DMS53 treated with DMSO at 0.1 percent for 48 hours (cell line): ENCODE data around the gene NEDD9.
A peak's percentile ranks its signal among the peaks of the same experiment; 100 is the strongest.

Experiments used
- DNase-seq: peaks from one replicate; lab custom pipeline; 2025; ENCODE audit not compliant: unreplicated experiment; lab: John Stamatoyannopoulos, UW

NEDD9 gene

DNA sequence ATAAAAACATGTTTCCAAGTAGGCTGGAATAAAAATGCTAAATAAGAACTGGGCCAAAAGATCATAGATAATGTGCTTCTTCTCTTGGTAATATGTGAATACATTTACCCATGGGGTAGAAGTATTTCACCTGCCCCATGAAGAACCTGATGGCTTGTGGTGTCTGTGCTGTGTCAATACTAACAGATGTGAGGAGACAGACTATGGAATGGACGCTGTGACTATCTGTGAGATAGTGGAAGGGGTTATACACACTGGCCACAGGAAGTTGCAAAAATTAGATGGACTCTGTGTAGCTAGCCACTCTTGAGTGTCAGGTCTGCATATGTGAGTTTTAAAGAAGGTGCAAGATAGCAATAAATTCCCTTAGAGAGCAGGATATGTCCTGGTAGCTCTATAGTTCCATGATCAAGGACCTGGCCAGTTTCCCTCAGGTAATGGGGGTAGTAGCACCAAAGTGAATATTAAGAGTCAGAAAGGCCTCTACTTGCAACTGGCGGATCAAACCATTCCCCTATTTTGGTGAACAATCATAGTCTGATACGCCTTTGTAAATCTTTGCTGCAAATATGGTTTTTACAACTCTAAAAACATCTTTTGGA lies 48.6 kb downstream of the NEDD9 start:
- DNase-seq: no peak

DNA sequence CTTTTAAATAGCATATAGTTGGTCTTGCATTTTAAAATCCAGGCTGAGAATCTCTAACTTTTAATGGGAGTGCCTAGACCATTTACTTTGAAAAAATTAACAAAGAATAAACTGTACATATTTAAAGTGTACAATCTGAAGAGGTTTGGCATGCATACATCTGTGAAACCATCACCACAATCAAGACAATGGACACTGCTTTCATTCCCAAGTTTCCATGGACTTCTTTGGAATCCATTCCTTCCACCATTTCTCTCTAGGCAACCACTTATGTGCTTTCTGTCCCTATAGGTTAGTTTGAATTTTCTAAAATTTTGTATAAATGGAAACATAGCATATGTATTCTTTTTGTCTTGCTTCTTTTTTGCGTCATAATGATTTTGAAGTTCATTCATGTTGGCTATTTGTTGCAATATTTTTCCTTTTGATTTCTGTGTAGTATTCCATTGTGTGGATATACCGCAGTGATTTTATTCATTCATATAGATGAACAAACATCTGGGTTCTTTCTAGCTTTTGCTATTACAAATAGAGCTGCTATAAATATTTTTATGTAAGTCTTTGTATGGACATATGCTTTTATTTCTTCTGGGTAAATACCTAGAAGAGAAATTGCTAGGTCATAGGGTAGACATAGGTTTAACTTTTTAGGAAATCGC lies 50.9 kb downstream of the NEDD9 start:
- DNase-seq: no peak

DNA sequence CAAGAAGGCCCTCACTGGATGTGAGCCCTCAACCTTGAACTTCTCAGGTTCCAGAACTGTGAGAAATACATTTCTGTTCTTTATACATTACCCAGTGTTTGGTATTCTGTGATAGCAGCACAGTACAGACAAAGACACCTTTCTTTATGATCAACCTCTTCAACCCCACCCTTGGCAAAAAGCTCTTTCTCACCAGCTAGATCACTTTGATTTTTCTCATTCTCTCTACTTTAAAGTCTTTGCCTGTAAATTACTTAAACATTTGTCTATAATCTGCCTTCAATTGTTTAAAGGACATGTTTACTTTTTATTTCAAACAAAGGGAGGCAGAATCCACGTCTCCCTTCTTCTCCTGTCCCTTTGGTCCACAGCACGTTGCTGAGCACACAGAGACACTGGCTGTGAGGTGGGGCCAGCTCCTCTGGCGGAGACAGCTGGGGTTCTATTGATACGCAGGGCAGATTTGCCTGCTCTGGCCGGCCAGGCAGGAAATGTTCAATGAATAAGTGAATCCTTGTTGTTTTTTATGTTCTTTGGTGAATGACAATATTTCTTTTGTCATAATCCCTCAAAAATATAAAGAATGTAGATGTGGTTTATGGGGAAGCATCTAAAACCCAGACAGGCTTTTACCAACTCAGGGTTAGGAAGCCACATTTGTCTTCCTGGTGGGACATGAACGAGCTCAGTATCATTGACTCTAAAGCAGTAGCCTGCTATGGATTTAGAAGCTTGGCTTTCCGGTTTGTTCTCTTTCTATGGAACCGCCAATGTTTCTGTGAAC lies 52.9 kb downstream of the NEDD9 start:
- no peak for DNase-seq

DNA sequence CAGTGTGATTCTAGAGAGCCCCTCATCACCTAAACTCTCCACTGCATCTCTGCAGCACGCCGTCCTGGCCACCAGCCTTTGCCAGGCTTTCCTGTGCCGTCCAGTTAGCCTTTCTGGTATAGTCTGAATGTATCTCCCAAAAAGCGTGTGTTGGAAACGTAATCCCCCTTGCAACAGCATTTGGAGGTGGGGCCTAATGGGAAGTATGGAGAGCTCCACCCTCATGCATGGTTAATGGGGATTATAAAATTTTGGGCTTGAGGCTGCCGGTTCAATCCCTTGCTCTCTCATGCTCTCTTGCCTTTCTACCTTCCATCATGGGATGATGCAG lies 53.4 kb downstream of the NEDD9 start:
- no peak for DNase-seq

DNA sequence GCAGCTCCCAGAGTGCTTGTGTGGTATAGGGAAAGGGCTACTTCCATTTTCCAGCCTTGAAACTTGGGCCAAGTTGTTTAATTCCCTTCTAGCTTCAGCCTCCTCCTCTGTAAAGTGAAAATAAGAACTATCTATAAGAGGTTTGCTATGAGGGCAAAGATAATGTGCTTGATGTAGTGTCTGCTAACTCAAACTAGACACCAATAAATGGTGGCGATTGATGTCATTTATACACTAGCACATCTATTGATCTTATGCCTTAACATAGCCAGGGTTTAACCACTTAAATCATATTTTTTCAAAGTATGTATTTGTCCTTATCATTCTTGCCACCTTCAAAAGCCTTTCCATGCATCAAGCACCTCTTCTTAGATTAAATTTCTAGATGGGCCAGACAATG lies 55.2 kb downstream of the NEDD9 start:
- DNase-seq: no peak

DNA sequence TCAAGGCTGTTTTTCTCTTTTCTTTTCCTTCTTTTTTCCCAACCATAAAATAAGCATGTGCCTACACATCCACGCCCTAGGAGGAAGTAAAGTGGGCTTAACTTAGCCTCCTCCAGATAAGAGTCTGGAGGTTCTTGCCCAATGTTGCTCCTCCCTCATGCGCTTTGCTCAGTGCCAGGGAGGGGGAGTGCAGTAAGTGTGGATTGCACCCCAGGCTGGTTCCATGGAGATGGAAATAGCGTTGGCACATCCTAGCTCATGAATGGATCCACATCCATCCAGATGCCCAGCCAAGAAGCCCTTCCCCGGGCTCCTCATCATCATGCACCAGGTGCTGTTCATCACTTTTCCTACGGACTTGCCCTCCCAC lies 58.2 kb downstream of the NEDD9 start:
- DNase-seq: no peak

DNA sequence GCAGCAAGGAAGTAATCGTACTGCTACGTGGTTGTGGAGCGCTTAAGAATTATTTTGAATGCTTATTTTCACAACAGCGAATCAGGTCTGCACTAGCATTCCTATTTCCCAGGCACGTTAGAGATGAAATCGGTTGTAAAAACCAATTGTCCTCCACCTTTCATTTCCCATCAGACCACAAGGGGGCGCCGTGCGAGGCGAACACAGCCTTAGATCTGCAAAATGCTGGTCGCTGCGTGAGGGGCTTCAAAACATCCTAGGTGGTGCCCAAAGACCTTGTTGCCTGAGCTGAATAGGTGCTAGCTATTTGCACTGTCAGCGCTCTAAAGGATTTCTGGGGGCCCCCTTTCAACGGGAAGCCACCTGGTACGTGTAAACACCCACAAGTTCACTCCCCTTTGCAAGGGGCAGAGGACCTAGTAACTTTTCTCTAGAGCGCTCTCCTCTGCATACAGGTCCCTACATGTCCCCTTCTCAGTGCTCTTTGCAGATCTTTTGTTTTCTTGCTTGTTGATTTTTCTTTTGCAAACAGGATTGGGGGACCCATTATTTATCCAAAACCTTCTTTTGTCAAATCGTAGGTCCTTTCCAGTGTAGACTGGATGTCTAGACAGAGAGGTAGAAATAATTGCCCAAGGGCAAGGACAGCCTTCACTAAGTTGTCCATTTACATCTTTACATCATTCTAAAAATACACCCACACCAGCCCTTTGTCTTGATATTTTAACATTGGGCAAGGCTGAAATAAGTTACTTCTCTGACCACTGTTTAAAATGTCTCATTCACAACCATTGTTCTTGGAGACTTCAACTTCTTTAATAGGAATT lies 59.8 kb downstream of the NEDD9 start:
- DNase-seq: peak; percentile 46

DNA sequence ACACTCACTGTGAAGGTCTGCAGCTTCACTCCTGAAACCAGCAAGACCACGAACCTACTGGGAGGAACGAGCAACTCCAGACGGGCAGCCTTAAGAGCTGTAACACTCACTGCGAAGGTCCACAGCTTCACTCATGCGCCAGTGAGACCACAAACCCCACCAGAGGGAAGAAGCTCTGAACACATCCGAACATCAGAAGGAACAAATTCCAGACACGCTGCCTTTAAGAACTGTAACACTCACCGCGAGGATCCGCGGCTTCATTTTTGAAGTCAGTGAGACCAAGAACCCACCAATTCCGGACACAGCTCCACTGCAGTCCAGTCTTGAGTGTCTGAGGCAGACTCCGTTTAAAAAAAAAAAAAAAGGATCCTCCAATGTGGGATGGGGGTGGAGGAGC lies 60.5 kb downstream of the NEDD9 start:
- DNase-seq: no peak

DNA sequence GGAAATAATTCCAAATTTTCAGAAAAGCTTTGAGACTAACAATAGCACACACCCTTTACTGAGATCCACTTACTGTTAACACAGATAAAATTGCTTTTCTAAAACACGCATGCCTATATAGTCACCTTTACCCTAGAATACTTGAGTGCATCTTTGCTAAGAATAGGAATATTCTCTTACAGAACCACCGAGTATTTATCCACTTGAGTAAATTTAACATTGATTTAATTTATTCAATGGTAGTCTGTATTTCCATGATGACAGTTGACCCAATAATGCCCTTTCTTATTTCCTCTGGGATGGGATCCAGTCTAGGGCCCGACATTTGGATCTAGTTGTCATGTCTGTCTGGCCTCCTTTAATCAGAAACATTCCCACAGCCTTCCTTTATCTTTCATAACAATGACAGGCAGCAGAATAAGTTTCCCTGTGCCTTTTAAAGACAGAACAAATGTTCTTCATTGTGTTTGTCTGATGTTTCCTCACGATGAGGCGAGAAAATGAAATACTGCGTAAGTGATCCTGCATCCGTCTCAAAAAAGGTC lies 64.3 kb downstream of the NEDD9 start:
- DNase-seq: no peak

DNA sequence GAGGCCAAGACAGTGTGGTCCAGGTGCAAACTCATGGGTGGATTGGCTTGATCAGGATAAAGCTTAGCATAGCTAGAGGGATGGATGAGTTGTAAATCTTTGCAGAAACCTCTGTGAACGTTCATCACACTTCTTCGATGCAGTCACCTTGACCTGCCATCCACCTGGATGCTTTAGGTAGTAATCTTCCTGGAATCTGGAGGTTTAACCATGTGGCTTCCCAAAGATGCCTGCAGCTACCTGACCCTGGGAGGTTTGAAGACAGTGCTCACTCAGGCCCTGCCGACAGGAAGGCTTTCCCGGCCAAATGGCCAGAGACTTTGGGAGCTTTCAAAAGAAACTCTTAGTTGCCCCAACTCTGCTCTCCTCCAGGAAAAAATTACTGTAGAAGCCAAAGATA lies 65.5 kb downstream of the NEDD9 start:
- DNase-seq: no peak

DNA sequence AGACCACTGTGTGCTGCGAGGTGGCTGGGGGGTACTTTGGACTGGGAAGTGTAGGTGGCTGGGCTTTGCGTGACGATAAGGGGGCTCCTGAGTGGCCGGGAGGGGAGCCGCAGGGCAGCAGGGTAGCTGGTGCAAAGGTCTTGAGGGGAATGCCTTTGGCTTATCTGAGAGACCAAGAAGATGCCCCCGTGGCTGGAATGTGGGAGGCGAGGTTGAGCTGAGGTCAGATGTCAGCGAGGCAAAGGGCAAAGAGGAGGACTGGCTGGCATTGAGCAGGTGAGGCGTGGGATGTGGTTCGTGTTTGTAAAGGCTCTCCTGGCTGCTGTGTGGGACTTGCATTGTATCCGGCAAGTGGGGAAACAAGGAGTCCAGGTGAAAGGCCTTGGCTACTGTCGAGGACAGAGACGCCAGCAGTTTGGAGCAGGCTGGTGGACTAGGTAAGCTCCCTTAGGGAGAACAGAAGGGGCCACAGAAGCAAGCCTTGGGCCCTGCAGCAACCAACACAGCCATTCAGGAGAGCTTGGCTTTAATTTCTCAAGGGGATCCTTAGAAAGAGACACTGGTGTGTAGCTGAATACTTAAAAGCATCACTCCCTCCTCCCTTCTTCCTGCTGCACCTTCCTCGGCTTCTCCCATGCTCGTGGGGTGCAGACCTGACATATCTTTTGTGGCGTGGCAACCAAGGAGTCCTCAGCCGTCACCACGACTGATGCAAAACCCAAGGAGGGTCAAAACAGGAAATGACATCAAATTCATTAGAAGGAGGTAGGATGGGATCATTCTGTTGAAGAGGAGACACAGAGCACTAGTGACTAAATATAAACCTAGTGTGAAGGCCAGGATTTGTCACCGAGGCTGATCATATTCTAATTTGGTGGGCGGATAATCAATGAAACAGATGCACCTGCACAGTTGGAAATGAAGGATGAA lies 67.5 kb downstream of the NEDD9 start:
- DNase-seq: no peak

DNA sequence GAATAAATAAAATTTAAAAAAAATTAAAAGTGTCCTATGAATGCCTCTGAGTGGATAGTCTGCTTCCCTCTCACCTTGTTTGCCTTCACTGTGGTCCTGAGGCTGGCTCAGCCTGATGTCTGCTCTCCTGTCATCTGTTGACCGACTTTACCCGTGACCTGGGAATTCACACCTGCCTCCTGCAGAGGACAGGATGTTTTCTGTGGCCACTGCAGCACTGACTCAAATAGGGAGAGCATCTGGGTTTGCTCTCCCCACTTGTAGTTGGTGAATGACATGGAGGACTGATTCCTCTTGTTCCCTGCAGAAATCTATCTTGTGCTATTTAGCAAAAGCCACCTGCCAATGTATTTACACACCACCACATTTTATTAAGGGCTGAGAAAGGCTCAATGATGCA lies 68.5 kb downstream of the NEDD9 start:
- DNase-seq: peak; percentile 94

DNA sequence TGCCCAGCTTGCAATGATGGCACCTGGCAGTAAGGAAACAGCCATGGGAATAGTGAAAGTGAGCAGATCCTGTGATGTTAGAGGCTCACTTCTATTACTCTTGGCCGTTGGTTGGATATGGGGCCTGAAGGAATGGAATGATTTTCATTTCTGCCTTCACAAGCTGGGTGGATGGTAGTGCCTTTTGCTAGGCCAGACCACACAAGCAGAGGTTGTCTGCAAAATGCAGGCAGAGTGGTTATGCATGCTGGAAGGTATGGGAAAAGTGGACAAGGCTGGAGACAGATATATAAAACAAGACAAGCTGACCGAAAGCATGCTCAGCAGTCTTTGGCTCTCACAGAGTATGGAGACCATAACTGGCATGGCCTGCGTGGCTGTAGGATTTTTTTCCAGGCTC lies 70.2 kb downstream of the NEDD9 start:
- DNase-seq: no peak

DNA sequence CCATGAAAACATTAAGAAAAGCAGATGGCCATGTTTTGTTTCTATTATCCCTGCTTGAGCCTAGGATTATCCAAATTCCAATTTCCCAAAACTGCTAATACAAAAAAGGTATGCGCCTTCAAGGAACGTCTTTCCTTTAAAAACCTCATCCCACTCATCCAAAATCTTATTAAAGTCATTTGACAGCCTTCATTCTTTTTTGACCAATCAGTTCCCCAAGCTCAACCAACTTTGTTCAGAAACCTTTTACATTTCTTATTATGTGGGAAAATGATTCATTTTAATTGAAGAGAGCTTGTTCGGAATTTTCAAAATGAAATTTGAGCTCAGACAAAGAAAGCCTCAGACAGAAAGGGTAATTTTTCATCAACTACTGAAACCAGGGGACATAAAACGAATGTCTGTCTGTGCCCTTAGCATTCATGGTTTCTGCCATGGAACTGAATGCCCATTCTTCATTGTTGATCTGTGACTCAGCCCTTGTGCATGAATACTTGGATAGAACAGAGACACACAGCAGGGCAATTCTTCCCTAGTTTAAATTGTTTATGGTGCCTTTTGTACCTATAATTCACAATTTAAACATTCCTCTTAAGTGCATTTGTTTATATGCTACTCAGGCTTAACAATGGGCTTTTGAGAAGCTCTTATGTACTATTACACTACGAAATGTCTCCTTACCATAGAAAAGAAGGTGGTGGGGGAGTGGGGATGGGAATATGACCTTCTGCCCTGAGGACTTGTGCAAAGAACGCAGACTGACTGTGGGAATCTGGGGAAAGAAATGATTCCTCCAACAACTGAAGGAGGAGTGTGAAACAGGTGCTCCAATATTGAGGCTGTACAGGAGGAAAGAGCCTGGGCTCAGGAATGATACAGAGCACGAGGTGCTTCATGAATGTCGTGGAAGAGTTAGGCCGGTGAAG lies 71.2 kb downstream of the NEDD9 start:
- no peak for DNase-seq

DNA sequence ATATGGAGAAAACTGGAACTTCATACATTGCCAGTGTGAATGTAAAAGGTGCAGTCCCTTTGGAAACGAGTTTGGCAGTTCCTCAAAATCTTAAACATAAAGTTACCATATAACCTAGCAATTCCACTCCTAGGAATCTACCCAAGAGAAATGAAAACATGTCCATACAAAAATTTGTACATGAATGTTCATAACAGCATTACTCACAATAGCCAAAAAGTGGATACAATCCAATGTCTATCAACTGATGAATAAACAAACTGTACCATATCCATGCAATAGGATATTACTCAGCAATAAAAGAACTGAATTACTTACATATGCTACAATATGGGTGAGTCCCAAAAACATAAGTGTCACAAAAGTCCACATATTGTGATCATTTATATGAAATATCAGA lies 72.3 kb downstream of the NEDD9 start:
- no peak for DNase-seq

DNA sequence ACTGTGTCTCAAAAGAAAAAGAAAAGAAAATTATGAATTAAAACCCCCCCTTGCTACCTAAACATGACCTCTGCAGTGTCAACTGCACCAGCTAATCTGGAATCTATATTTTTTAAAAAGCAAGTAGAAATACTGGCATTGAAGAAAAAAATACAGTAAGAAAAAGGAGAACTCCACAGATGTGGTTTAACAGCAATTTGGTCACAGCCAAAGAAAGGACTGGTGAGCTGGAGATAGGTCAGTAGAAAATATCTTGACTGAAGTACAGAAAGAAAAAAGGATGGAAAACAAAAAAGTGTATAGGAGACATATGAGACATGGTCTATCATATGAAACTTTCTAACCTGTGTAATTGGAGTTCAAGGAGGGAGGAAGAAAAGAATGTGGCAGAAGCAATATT lies 76.9 kb downstream of the NEDD9 start:
- no peak for DNase-seq

DNA sequence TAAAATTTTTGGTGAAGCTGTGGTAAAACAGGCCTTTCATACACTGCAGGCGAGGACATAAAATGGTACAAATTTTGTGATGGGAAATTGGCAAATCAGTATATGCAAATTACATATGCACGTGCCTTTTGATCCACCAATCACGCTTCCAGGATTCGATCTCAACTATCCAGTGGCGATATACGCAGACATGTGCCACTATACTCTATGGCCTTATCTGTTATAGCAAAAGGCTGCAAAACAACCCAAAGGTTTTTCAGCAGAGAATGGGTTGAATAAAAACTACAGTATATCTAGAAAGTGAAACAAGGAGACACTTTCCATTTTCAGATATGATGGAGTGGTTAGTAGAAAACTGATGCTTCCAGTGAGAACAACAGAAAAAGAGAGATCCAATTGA lies 79.0 kb downstream of the NEDD9 start:
- DNase-seq: no peak

DNA sequence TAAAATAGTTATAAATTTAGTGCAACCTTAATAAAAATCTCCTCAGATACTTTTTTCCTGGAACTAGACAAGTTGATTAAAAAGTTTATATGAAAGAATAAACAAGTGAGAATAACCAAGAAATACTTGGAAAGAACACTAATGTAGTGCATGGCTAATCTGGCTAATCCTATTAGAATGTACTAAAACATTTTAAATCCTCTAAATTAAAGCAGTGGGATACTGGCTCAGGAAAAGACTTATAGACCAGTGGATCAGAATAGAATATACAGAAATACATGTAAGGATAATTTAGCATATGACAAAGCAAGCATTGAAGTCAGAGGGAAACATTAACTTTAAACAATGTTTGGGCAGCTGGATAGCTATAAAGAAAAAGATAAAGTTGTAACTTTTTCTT lies 79.9 kb downstream of the NEDD9 start:
- DNase-seq: no peak

DNA sequence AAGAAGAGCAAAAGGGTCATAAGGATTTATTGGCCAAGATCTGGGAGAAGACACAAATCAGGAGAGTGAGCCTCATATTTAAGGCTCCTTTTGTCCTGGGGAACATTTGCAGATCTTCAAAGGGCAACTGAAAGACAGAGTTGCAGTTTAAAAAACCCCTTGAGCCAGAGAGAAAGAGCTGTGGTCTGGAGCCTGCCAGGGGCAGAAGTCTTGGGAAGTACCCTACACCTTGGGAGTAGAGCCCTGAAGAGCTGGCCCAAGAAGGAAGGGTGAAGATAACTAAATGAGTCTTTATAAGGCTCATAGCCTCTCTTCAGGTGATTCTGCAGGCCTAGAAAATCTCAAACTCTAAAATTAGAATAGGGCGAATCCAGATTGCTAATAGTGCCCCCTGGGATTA lies 81.0 kb downstream of the NEDD9 start:
- DNase-seq: no peak
